Activated CD8-positive, alpha-beta memory T cell treated with anti-CD3 and anti-CD28 coated beads for 4 hours (primary cell): Measurements from ENCODE around the gene PIK3R3.
"Not testable (repeated sequence)": the region's sequence is repeated elsewhere in the genome, so short reads cannot be mapped to it uniquely, and the experiment has no call there.

ENCODE experiments used
- DNase-seq, 2 donors: peaks; one replicate each; pipeline ENCODE4 v3.0.0-alpha.2; 2020; ENCODE audit warnings: low read depth in 2 of 2

PIK3R3 gene

GRCh38 chr1:46065405-46065804 lies 67.0 kb downstream of the PIK3R3 start:
- no peak for DNase-seq

- DNase-seq = no peak
Measured at GRCh38 chr1:46064708-46065107, 67.7 kb downstream of the PIK3R3 start.

GRCh38 chr1:46062651-46063319 lies 69.6 kb downstream of the PIK3R3 start:
- peak in 1 of 2 donors; percentile 28 for DNase-seq

GRCh38 chr1:46061146-46061545 lies 71.3 kb downstream of the PIK3R3 start:
- no peak for DNase-seq

GRCh38 chr1:46058936-46059335 lies 73.5 kb downstream of the PIK3R3 start:
- no peak for DNase-seq

GRCh38 chr1:46057781-46058180 lies 74.6 kb downstream of the PIK3R3 start:
- DNase-seq = no peak

GRCh38 chr1:46057215-46057614 lies 75.2 kb downstream of the PIK3R3 start:
- not testable (repeated sequence) for DNase-seq

GRCh38 chr1:46056325-46056724 lies 76.1 kb downstream of the PIK3R3 start:
- DNase-seq = no peak

GRCh38 chr1:46053734-46054133 lies 78.7 kb downstream of the PIK3R3 start:
- no peak for DNase-seq

- DNase-seq = no peak
Measured at GRCh38 chr1:46044116-46044515, 88.3 kb downstream of the PIK3R3 start.

GRCh38 chr1:46043458-46044017 lies 88.9 kb downstream of the PIK3R3 start:
- no peak for DNase-seq

- DNase-seq = no peak
Measured at GRCh38 chr1:46041974-46042373, 90.5 kb downstream of the PIK3R3 start.

- no peak for DNase-seq
Measured at GRCh38 chr1:46041551-46041950, 90.9 kb downstream of the PIK3R3 start.

- DNase-seq = no peak
Measured at GRCh38 chr1:46039571-46040052, 92.8 kb downstream of the PIK3R3 start.

- peak; percentile 67 to 71 for DNase-seq
Measured at GRCh38 chr1:46036894-46037839, 95.3 kb downstream of the PIK3R3 start.

GRCh38 chr1:46034601-46035516 lies 97.6 kb downstream of the PIK3R3 start:
- DNase-seq = no peak

- no peak for DNase-seq
Measured at GRCh38 chr1:46030876-46031660, 101.4 kb downstream of the PIK3R3 start.

- no peak for DNase-seq
Measured at GRCh38 chr1:46030074-46030870, 102.2 kb downstream of the PIK3R3 start.

- no peak for DNase-seq
Measured at GRCh38 chr1:46027788-46028573, 104.4 kb downstream of the PIK3R3 start.
